D721Med (cell line): Measurements from ENCODE around the gene PKN1.
"Not testable (repeated sequence)": the region's sequence is repeated elsewhere in the genome, so short reads cannot be mapped to it uniquely, and the experiment has no call there.

Experiments used
- DNase-seq: peaks from one replicate; pipeline ENCODE4 v3.0.0; 2011; ENCODE audit warnings: low spot score; ENCODE audit not compliant: insufficient read length
- FAIRE-seq: peaks from 2 replicates; lab custom pipeline; 2011; peaks lifted over from hg19 to GRCh38; lab: Jason Lieb, UNC
- TF ChIP-seq, protein P1 (sequence below): IDR thresholded peaks from 2 replicates; pipeline ENCODE4 v1.5.1; 2012; ENCODE audit warnings: mild to moderate bottlenecking, control low read depth; ENCODE audit not compliant: insufficient read depth; ENCODE audit errors: missing control alignments

Gene PKN1

DNA sequence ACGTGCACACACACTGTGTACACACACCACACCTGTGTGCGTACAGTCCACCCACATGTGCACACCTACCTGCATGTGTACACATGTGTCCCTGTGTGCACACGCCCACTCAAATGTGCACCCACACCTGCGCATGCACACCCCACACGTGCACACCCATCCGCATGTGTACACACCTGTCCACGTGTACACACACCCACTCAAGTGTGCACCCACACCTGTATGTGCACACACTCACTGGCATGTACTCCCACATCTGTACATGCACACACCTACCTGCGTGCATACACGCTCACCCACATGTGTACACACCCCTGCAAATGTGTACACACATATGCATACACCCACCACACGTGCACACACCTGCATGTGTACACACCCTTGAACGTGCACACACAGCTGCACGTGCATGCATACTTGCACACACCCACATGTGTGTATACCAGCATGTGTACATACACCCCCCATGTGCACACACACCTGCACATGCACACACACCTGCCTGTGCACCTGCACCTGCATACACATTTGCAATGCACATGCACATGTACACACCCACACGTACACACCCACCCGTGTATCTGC lies 10.6 kb downstream of the PKN1 start:
- no peak for FAIRE-seq
- TF ChIP-seq, protein P1, sequence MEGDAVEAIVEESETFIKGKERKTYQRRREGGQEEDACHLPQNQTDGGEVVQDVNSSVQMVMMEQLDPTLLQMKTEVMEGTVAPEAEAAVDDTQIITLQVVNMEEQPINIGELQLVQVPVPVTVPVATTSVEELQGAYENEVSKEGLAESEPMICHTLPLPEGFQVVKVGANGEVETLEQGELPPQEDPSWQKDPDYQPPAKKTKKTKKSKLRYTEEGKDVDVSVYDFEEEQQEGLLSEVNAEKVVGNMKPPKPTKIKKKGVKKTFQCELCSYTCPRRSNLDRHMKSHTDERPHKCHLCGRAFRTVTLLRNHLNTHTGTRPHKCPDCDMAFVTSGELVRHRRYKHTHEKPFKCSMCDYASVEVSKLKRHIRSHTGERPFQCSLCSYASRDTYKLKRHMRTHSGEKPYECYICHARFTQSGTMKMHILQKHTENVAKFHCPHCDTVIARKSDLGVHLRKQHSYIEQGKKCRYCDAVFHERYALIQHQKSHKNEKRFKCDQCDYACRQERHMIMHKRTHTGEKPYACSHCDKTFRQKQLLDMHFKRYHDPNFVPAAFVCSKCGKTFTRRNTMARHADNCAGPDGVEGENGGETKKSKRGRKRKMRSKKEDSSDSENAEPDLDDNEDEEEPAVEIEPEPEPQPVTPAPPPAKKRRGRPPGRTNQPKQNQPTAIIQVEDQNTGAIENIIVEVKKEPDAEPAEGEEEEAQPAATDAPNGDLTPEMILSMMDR = no peak
- DNase-seq = no peak

DNA sequence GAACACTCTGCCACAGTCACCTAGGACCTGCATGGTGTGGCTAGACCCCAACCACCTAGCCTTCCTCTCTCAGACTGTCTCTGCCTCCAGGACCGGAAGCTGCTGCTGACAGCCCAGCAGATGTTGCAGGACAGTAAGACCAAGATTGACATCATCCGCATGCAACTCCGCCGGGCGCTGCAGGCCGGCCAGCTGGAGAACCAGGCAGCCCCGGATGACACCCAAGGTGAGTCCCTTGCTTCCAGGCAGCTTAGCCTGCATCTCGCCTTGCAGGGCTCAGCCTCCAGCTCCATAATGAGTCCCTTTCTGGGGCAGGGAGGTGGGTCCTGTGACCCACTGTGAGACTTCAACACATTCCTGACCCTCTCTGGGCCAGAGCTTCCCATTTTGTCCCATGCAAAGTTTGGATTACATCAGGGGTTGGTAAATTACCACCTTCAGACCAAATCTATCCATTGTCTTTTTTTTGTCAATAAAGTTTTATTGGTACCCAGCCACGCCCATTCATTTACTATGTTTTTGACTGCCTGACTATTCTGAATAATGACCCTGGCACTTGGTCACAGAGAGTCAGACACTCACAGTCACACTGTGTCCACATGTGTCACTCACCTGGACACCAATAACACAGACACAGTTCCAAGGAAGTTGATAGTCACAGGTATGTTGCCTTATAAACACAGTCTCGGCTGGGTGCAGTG lies 13.4 kb downstream of the PKN1 start:
- TF ChIP-seq, protein P1 = no peak
- no peak for DNase-seq
- FAIRE-seq = no peak

DNA sequence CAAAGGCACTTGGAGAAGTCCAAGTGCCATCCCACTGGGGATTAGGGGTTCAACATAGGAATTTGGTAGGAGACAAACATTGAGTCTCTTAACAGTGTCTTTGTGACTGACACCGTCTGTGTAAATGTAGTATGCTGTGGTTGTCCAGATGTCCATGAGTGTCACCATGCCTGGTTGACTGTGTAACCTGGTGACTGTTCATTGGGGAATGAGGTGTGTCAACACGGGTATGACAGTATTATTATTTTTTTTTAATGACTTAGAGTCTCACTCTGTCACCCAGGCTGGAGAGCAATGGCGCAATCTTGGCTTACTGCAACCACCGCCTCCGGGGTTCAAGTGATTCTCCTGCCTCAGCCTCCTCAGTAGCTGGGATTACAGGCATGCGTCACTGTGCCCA lies 16.2 kb downstream of the PKN1 start:
- TF ChIP-seq, protein P1 = no peak
- FAIRE-seq (no peak), DNase-seq (no peak)

DNA sequence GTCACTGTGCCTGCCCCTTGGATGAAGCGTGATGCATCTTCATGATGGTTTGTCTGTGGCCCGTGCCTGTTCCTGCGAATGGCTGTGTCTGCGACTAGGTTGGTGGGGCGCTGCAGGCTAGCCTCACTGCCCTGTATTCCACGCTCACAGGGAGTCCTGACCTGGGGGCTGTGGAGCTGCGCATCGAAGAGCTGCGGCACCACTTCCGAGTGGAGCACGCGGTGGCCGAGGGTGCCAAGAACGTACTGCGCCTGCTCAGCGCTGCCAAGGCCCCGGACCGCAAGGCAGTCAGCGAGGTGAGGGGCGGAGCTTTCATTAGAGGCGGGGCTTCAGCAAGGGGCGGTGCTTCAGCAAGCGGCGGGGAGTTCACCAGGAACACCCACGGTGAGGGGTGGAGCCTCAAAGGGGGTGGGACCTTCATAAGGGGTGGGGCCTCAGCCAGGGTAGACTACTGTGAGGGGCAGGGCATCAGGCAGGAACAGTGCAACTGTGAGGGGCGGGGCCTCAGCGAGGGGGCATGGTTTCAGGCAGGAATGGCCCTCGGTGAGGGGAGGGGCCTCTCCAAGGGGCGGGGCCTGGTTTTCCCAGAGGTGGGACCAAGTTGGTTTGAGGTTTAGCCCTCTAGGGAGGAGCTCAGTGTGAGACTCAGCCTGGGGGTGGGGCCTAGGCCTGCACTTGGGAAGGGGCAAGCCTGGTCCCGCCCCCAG lies 17.2 kb downstream of the PKN1 start:
- FAIRE-seq = no peak

DNA sequence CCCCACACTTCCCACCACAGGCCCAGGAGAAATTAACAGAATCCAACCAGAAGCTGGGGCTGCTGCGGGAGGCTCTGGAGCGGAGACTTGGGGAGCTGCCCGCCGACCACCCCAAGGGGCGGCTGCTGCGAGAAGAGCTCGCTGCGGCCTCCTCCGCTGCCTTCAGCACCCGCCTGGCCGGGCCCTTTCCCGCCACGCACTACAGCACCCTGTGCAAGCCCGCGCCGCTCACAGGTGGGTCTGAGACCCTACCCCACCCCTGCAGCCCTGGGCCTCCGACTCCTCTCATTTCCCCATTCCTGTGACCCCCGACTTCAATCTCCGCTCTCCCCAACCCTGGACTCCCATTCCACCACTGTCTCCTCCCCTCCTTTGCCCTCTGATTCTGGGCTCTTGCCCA lies 17.8 kb downstream of the PKN1 start:
- TF ChIP-seq, protein P1 = no peak
- FAIRE-seq (no peak), DNase-seq (no peak)

More for the DNA sequence above, 17.2 kb downstream of the PKN1 start:
- TF ChIP-seq, protein P1 = no peak
- DNase-seq = no peak

DNA sequence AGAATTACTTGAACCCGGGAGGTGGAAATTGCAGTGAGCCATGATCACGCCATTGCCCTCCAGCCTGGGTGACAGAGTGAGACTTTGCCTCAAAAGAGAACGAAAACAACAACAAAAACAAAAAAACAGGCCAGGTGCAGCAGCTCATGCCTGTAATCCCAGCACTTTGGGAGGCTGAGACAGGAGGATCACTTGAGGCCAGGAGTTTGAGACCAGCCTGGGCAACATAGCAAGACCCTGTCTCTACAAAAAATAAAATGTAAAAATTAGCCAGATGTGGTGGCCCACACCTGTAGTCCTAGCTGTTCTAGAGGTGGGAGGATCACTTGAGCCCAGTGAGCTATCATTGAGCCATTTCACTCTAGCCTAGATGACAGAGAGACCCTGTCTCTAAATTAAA lies 19.2 kb downstream of the PKN1 start:
- FAIRE-seq, DNase-seq: not testable (repeated sequence)

DNA sequence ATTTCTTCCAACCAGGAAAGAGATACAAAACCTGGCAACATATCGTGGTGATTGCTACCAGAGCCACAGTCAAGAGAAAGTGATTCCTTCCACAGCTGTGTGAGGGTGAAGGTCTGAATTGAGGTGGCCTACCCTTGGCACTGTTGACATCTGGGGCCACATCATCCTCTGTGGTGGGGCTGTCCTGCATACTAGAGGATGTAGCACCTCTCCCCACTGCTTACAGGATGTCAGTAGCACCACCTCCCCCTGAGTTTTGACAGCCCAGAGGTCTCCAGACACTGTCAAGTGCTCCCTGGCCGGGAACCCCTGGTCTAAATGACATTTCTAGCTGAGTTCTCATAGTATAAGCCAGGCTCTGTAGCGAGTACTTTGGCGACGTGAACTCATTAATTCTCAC lies 26.6 kb downstream of the PKN1 start:
- TF ChIP-seq, protein P1 = no peak
- FAIRE-seq = no peak
- no peak for DNase-seq
